Liver (tissue), 3 donors: ENCODE measurements around the gene PCDHGB6.
"Not testable (repeated sequence)": the region's sequence is repeated elsewhere in the genome, so short reads cannot be mapped to it uniquely, and the experiment has no call there.

Experiments
- ATF3 ChIP-seq: IDR thresholded peaks from 2 replicates; pipeline ENCODE4 v1.6.1; 2016; ENCODE audit warnings: antibody characterized with exemption
- CTCF ChIP-seq: fragments of 150-350 bp; IDR thresholded peaks from 2 replicates; pipeline ENCODE4 v1.5.1; 2017; ENCODE audit warnings: improper control_type of control experiment, low read depth, low read length; ENCODE audit not compliant: missing input control
- EGR1 ChIP-seq, 2 donors: IDR thresholded peaks; 2 replicates each; pipeline ENCODE4 v1.6.1; 2016 to 2018; ENCODE audit warnings: antibody characterized with exemption in 2 of 2, low read depth in 2 of 2
- GABPA ChIP-seq, 2 donors: IDR thresholded peaks in 1 of 2; conservative IDR thresholded peaks in 1 of 2; 2 replicates each; pipeline ENCODE4 v1.6.1; 2016; ENCODE audit warnings: antibody characterized with exemption in 2 of 2, mild to moderate bottlenecking in 1 of 2, moderate library complexity in 1 of 2
- JUND ChIP-seq, 2 donors: IDR thresholded peaks; 2 replicates each; pipeline ENCODE4 v1.6.1; 2016; ENCODE audit warnings: antibody characterized with exemption in 2 of 2
- MAX ChIP-seq: IDR thresholded peaks from 2 replicates; pipeline ENCODE4 v1.6.1; 2016; ENCODE audit warnings: antibody characterized with exemption
- RAD21 ChIP-seq, 2 donors: IDR thresholded peaks; 2 replicates each; pipeline ENCODE4 v1.6.1; 2016; ENCODE audit warnings: antibody characterized with exemption in 2 of 2, mild to moderate bottlenecking in 2 of 2
- REST ChIP-seq: IDR thresholded peaks from 2 replicates; pipeline ENCODE4 v1.6.1; 2016; ENCODE audit warnings: antibody characterized with exemption, mild to moderate bottlenecking
- RXRA ChIP-seq, 2 donors: IDR thresholded peaks; 2 replicates each; pipeline ENCODE4 v1.6.1; 2017 to 2018; ENCODE audit warnings: antibody characterized with exemption in 2 of 2, mild to moderate bottlenecking in 1 of 2
- SP1 ChIP-seq: IDR thresholded peaks from 2 replicates; pipeline ENCODE4 v1.6.1; 2018; ENCODE audit warnings: antibody characterized with exemption, mild to moderate bottlenecking
- TAF1 ChIP-seq: conservative IDR thresholded peaks from 2 replicates; pipeline ENCODE4 v1.6.1; 2016; ENCODE audit warnings: antibody characterized with exemption, mild to moderate bottlenecking
- YY1 ChIP-seq: IDR thresholded peaks from 2 replicates; pipeline ENCODE4 v1.6.1; 2016; ENCODE audit warnings: antibody characterized with exemption, mild to moderate bottlenecking
- donor health status: healthy.
- donor health status: healthy.

- TF ChIP-seq CTCF; TAF1; GABPA (IDR thresholded peaks at IDR 0.05 in 1 of 2, conservative IDR thresholded peaks at IDR 0.05 in 1 of 2); ATF3; MAX; REST; JUND (IDR thresholded peaks at IDR 0.05); SP1; RAD21 (IDR thresholded peaks at IDR 0.05); YY1; EGR1 (IDR thresholded peaks at IDR 0.05; ENCODE audit: low read depth in 2 of 2); RXRA (IDR thresholded peaks at IDR 0.05): not testable (repeated sequence)
These were observed 7.4 kb downstream of the PCDHGB6 start for GRCh38 chr5:141415275-141415618.
